HEK293 (cell line): Measurements from ENCODE around the gene C1QB.

ENCODE experiments used
- CTCF ChIP-seq: fragments of 450-650 bp; formaldehyde crosslinking; IDR thresholded peaks from 2 replicates; pipeline ENCODE4 v1.5.1; 2016; ENCODE audit warnings: missing biosample characterization, missing genetic modification characterization
- PATZ1 ChIP-seq: fragments of 450-650 bp; formaldehyde crosslinking; IDR thresholded peaks from 2 replicates; pipeline ENCODE4 v1.5.1; 2016; ENCODE audit warnings: missing biosample characterization, missing genetic modification characterization
- PRDM10 ChIP-seq: fragments of 450-650 bp; formaldehyde crosslinking; IDR thresholded peaks from 2 replicates; pipeline ENCODE4 v1.5.1; 2016; ENCODE audit warnings: missing biosample characterization, missing genetic modification characterization
- ZBTB8A ChIP-seq: fragments of 450-650 bp; formaldehyde crosslinking; IDR thresholded peaks from 2 replicates; pipeline ENCODE4 v1.5.1; 2016; ENCODE audit warnings: missing biosample characterization, missing genetic modification characterization
- ZNF311 ChIP-seq: fragments of 450-650 bp; formaldehyde crosslinking; IDR thresholded peaks from 2 replicates; pipeline ENCODE4 v1.5.1; 2017; ENCODE audit warnings: missing biosample characterization, missing genetic modification characterization, borderline replicate concordance
- ZNF37A ChIP-seq: fragments of 450-650 bp; IDR thresholded peaks from 2 replicates; pipeline ENCODE4 v1.5.1; 2018; ENCODE audit warnings: missing biosample characterization, missing genetic modification characterization
- ZNF423 ChIP-seq: fragments of 450-650 bp; formaldehyde crosslinking; IDR thresholded peaks from 2 replicates; pipeline ENCODE4 v1.5.1; 2016; ENCODE audit warnings: missing biosample characterization, missing genetic modification characterization
- ZNF449 ChIP-seq: fragments of 450-650 bp; formaldehyde crosslinking; IDR thresholded peaks from 2 replicates; pipeline ENCODE4 v1.5.1; 2017; ENCODE audit warnings: missing biosample characterization, mild to moderate bottlenecking, missing genetic modification characterization, moderate library complexity
- ZNF571 ChIP-seq: fragments of 450-650 bp; formaldehyde crosslinking; IDR thresholded peaks from 2 replicates; pipeline ENCODE4 v1.5.0; 2017; ENCODE audit warnings: missing biosample characterization, missing genetic modification characterization
- ZNF768 ChIP-seq: fragments of 450-650 bp; formaldehyde crosslinking; IDR thresholded peaks from 2 replicates; pipeline ENCODE4 v1.5.1; 2018; ENCODE audit warnings: missing biosample characterization, mild to moderate bottlenecking, missing genetic modification characterization
- ZSCAN30 ChIP-seq: fragments of 450-650 bp; IDR thresholded peaks from 2 replicates; pipeline ENCODE4 v1.5.1; 2018; ENCODE audit warnings: missing biosample characterization, mild to moderate bottlenecking, missing genetic modification characterization, moderate library complexity

GRCh38 chr1:22628698-22629444 lies 24.2 kb upstream of the C1QB start:
- TF ChIP-seq CTCF (tag by site-specific recombination): no peak
- TF ChIP-seq ZNF37A (tag by site-specific recombination): no peak
- no peak for TF ChIP-seq PRDM10 (tag by site-specific recombination)
- TF ChIP-seq ZNF768 (tag by site-specific recombination): peak; percentile 62
- no peak for TF ChIP-seq ZSCAN30 (tag by site-specific recombination)
- no peak for TF ChIP-seq ZNF311
- TF ChIP-seq ZNF423 (tag by site-specific recombination): no peak
- TF ChIP-seq ZNF449 (tag by site-specific recombination): no peak
- TF ChIP-seq ZNF571: no peak
- TF ChIP-seq ZBTB8A: no peak
- no peak for TF ChIP-seq PATZ1
